Astrocyte (in vitro differentiated cells and primary cell): ENCODE data around the gene MTERF4. TPM values are rescaled to one million over a fixed set of nuclear protein-coding genes. Genes with fewer than 3 reads are reported as not detected.

Experiments used
- DNase-seq: peaks from one replicate; pipeline ENCODE4 v3.0.0-alpha.2; 2010; ENCODE audit warnings: low read depth
- FAIRE-seq: peaks from 2 replicates; lab custom pipeline; 2011; peaks lifted over from hg19 to GRCh38; lab: Jason Lieb, UNC
- H2AFZ ChIP-seq: 2 replicates; pipeline ENCODE4 v1.6.0; 2012; ENCODE audit warnings: low read depth, low read length, inconsistent platforms
- H3K27ac ChIP-seq: 2 replicates; pipeline ENCODE4 v1.5.1; 2011; ENCODE audit warnings: low read depth, low read length, inconsistent platforms
- H3K27me3 ChIP-seq: 2 replicates; pipeline ENCODE4 v1.6.0; 2011; ENCODE audit warnings: low read length, inconsistent platforms; ENCODE audit not compliant: insufficient read depth
- H3K36me3 ChIP-seq: 2 replicates; pipeline ENCODE4 v1.5.1; 2011; ENCODE audit warnings: low read length, inconsistent platforms; ENCODE audit not compliant: insufficient read depth
- H3K4me1 ChIP-seq: 2 replicates; pipeline ENCODE4 v1.5.1; 2011; ENCODE audit warnings: low read length, inconsistent platforms; ENCODE audit not compliant: insufficient read depth
- H3K4me2 ChIP-seq: 2 replicates; pipeline ENCODE4 v1.6.0; 2012; ENCODE audit warnings: low read length, inconsistent platforms
- H3K4me3 ChIP-seq: 2 replicates; pipeline ENCODE4 v1.5.1; 2011; ENCODE audit warnings: low read depth, mild to moderate bottlenecking, low read length, inconsistent platforms; ENCODE audit not compliant: insufficient read depth
- H3K79me2 ChIP-seq: 2 replicates; pipeline ENCODE4 v1.6.0; 2012; ENCODE audit warnings: mild to moderate bottlenecking, low read length, inconsistent platforms; ENCODE audit not compliant: insufficient read depth
- H3K9ac ChIP-seq: 2 replicates; pipeline ENCODE4 v1.6.0; 2012; ENCODE audit warnings: mild to moderate bottlenecking, low read length, inconsistent platforms
- H3K9me3 ChIP-seq: 2 replicates; pipeline ENCODE4 v1.5.1; 2012; ENCODE audit warnings: low read depth, mild to moderate bottlenecking, low read length, inconsistent platforms; ENCODE audit not compliant: insufficient read depth
- H4K20me1 ChIP-seq: 2 replicates; pipeline ENCODE4 v1.6.0; 2012; ENCODE audit warnings: low read length, inconsistent platforms; ENCODE audit not compliant: insufficient read depth
- H3K27ac Mint-ChIP-seq: one replicate; pipeline ENCODE4 v1.8.0; 2021; ENCODE audit warnings: mild to moderate bottlenecking, mixed read lengths; ENCODE audit not compliant: unreplicated experiment
- H3K27me3 Mint-ChIP-seq: one replicate; pipeline ENCODE4 v1.8.0; 2021; ENCODE audit warnings: low read depth, mixed read lengths; ENCODE audit not compliant: unreplicated experiment
- H3K36me3 Mint-ChIP-seq: one replicate; pipeline ENCODE4 v1.8.0; 2021; ENCODE audit warnings: low read depth, mixed read lengths; ENCODE audit not compliant: unreplicated experiment
- H3K4me1 Mint-ChIP-seq: one replicate; pipeline ENCODE4 v1.8.0; 2021; ENCODE audit warnings: low read depth, mixed read lengths; ENCODE audit not compliant: unreplicated experiment
- H3K4me3 Mint-ChIP-seq: one replicate; pipeline ENCODE4 v1.8.0; 2021; ENCODE audit warnings: mild to moderate bottlenecking, moderate library complexity, mixed read lengths; ENCODE audit not compliant: unreplicated experiment
- H3K9me3 Mint-ChIP-seq: one replicate; pipeline ENCODE4 v1.8.0; 2021; ENCODE audit warnings: mild to moderate bottlenecking, mixed read lengths; ENCODE audit not compliant: unreplicated experiment
- CTCF ChIP-seq: IDR thresholded peaks from 2 replicates; pipeline ENCODE4 v1.5.1; 2011; ENCODE audit warnings: low read depth, mild to moderate bottlenecking, inconsistent platforms, low read length, moderate library complexity; ENCODE audit not compliant: insufficient read depth
- EZH2 ChIP-seq: IDR thresholded peaks from 2 replicates; pipeline ENCODE4 v1.6.1; 2012; ENCODE audit warnings: mild to moderate bottlenecking, low read length, inconsistent platforms; ENCODE audit not compliant: insufficient read depth
- total RNA-seq: library from RNA; stranded (reverse); gene quantifications from 2 replicates; pipeline ENCODE4 v1.2.1, GENCODE V29; 2021

Gene MTERF4
- total RNA-seq, 1 donor from 2014 or later = 26.3 TPM

- H2AFZ ChIP-seq = no peak overlapping the region
- FAIRE-seq (no peak), DNase-seq (no peak)
- Mint-ChIP-seq H3K27ac (no peak overlapping the region), H3K27me3 (no peaks in the 10 kb centered on the region), H3K4me1 (no peaks in the 10 kb centered on the region), H3K9me3 (peaks cover 6% of the 10 kb centered on the region), H3K4me3 (no peak overlapping the region), H3K36me3 (peaks cover 15% of the 10 kb centered on the region)
- H3K27ac ChIP-seq = no peak overlapping the region
- H3K9me3 ChIP-seq = no peaks in the 10 kb centered on the region
- H3K9ac ChIP-seq = no peak overlapping the region
- H3K36me3 ChIP-seq = peaks cover 6% of the 10 kb centered on the region
- H3K79me2 ChIP-seq = no peaks in the 10 kb centered on the region
- no peak for TF ChIP-seq CTCF
- no peak for TF ChIP-seq EZH2
- no peak overlapping the region for H3K4me2 ChIP-seq
- H3K27me3 ChIP-seq = no peaks in the 10 kb centered on the region
- H3K4me3 ChIP-seq = no peak overlapping the region
- H4K20me1 ChIP-seq = no peaks in the 10 kb centered on the region
- no peaks in the 10 kb centered on the region for H3K4me1 ChIP-seq
Observed at GRCh38 chr2:241082341-241083090, 19.6 kb downstream of the MTERF4 start.

- Histone ChIP-seq H3K27ac (no peak overlapping the region), H2AFZ (no peak overlapping the region), H4K20me1 (no peaks in the 10 kb centered on the region), H3K4me1 (no peaks in the 10 kb centered on the region), H3K9me3 (no peaks in the 10 kb centered on the region), H3K36me3 (peaks cover 4% of the 10 kb centered on the region), H3K27me3 (no peaks in the 10 kb centered on the region), H3K4me3 (no peak overlapping the region), H3K4me2 (no peak overlapping the region), H3K79me2 (no peaks in the 10 kb centered on the region), H3K9ac (no peak overlapping the region)
- no peak for DNase-seq
- TF ChIP-seq EZH2 (no peak), CTCF (no peak)
- no peak for FAIRE-seq
- peaks cover 6% of the 10 kb centered on the region for H3K9me3 Mint-ChIP-seq
- peaks cover 15% of the 10 kb centered on the region for H3K36me3 Mint-ChIP-seq
- H3K4me1 Mint-ChIP-seq = no peaks in the 10 kb centered on the region
- H3K27me3 Mint-ChIP-seq = no peaks in the 10 kb centered on the region
- H3K27ac Mint-ChIP-seq = no peak overlapping the region
- no peak overlapping the region for H3K4me3 Mint-ChIP-seq
Observed at GRCh38 chr2:241081643-241082340, 20.3 kb downstream of the MTERF4 start.
